ENCODE measurements around the gene MLEC.
A peak's percentile ranks its signal among the peaks of the same experiment; 100 is the strongest.

MLEC gene

DNA sequence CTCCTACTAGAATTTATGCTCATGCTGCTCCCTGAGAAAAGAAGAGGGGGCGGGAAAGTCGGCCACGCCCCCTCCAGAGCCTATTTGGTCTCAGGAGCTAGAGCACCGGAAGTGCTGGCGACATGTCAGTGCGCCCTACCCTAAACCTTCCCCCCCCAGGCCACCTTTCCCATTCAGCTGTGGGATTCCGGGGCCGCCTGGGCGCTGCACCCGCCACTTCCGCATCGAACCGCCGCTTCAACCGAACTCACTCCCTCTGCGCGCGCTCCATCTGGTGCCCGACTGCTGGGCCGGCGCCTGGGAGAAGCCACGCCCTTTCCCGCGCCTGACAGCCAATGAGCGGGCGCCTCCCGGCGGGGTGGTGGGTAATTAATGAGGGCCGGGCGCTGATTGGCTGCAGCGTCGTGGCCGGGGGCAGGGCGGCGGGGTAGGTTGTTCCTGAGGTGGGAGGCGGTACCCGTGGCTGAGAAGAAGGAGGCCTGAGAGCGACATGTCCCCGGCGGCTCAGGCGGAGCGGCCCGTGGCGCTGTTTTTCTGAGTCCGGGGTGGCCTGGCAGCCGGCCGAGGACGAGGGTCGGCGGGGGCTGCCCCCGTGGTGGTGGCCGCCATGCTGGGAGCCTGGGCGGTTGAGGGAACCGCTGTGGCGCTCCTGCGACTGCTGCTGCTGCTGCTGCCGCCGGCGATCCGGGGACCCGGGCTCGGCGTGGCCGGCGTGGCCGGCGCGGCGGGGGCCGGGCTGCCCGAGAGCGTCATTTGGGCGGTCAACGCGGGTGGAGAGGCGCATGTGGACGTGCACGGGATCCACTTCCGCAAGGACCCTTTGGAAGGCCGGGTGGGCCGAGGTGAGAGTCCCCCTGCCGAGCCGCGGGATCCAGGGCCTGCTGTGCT is at the start of gene MLEC:
MLEC (plus strand) TSS at position 460 of the 888 bp plus-strand sequence; CDS start at position 608, 148 bp downstream.
- Histone ChIP-seq H3K36me3 (ENCODE audit: insufficient read depth, low read length) (no peaks in the 10 kb centered on the region), H3K27me3 (ENCODE audit: insufficient read depth, low read length) (no peaks in the 10 kb centered on the region), H3K4me1 (ENCODE audit: insufficient read depth, low read length) (peaks cover 22% of the 10 kb centered on the region), H2AFZ (ENCODE audit: low read depth, low read length) (peak within 1 kb of the TSS; percentile 82), H3K9me3 (ENCODE audit: low read length) (no peaks in the 10 kb centered on the region), H3K4me3 (ENCODE audit: low read length) (peak within 1 kb of the TSS; percentile 50)

GRCh38 chr12:120639771-120640721 is 46.9 kb upstream of the MLEC start, which contains the start of gene CABP1:
Gene CABP1 (plus strand): TSS chr12:120640626. CDS start chr12:120640686, 60 bp downstream.
- Histone ChIP-seq H3K27me3 (ENCODE audit: insufficient read depth, low read length) (peaks cover 58% of the 10 kb centered on the region), H3K36me3 (ENCODE audit: insufficient read depth, low read length) (no peaks in the 10 kb centered on the region), H3K4me1 (ENCODE audit: insufficient read depth, low read length) (peaks cover 9% of the 10 kb centered on the region), H2AFZ (ENCODE audit: low read depth, low read length) (peak within 1 kb of the TSS; percentile 48), H3K9me3 (ENCODE audit: low read length) (no peaks in the 10 kb centered on the region), H3K4me3 (ENCODE audit: low read length) (peak within 1 kb of the TSS; percentile 35)

- Histone ChIP-seq H3K4me3 (ENCODE audit: low read length) (peak overlapping the region; percentile 29), H3K36me3 (ENCODE audit: insufficient read depth, low read length) (no peaks in the 10 kb centered on the region), H2AFZ (ENCODE audit: low read depth, low read length) (peak overlapping the region; percentile 48), H3K9me3 (ENCODE audit: low read length) (no peaks in the 10 kb centered on the region), H3K27me3 (ENCODE audit: insufficient read depth, low read length) (peaks cover 66% of the 10 kb centered on the region), H3K4me1 (ENCODE audit: insufficient read depth, low read length) (peaks cover 9% of the 10 kb centered on the region)
Observed at GRCh38 chr12:120640861-120641833, 45.8 kb upstream of the MLEC start.

DNA sequence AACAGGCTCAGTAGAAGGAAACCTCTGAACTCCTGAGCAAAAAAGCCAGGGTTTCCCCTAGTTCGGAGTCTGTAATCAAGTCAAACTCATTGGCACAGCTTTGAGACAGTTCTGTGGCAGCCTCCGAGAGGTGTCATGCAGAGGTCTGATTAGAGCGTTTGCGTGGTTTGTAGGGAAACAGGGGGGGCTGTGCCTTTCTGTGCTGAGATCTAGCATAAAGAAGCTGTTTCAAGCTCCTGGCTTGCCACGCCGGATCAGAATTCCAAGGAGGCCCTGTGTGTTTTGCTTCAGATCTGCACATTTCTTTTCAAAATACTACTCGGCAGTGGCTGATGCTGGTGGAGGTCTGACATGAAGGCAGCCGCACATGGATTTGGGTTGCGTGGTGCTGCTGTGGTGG is 44.8 kb upstream of the MLEC start:
- Histone ChIP-seq H3K27me3 (ENCODE audit: insufficient read depth, low read length) (peaks cover 66% of the 10 kb centered on the region), H3K36me3 (ENCODE audit: insufficient read depth, low read length) (no peaks in the 10 kb centered on the region), H3K9me3 (ENCODE audit: low read length) (no peaks in the 10 kb centered on the region), H3K4me3 (ENCODE audit: low read length) (no peak overlapping the region), H3K4me1 (ENCODE audit: insufficient read depth, low read length) (peaks cover 9% of the 10 kb centered on the region), H2AFZ (ENCODE audit: low read depth, low read length) (no peak overlapping the region)

- Histone ChIP-seq H3K4me3 (ENCODE audit: low read length) (no peak overlapping the region), H3K9me3 (ENCODE audit: low read length) (no peaks in the 10 kb centered on the region), H3K27me3 (ENCODE audit: insufficient read depth, low read length) (peaks cover 63% of the 10 kb centered on the region), H3K4me1 (ENCODE audit: insufficient read depth, low read length) (peaks cover 9% of the 10 kb centered on the region), H3K36me3 (ENCODE audit: insufficient read depth, low read length) (no peaks in the 10 kb centered on the region), H2AFZ (ENCODE audit: low read depth, low read length) (no peak overlapping the region)
Observed at GRCh38 chr12:120642826-120643225, 44.1 kb upstream of the MLEC start.

- no peak overlapping the region for H3K4me3 ChIP-seq (ENCODE audit: low read length)
- peaks cover 9% of the 10 kb centered on the region for H3K4me1 ChIP-seq (ENCODE audit: insufficient read depth, low read length)
- no peaks in the 10 kb centered on the region for H3K36me3 ChIP-seq (ENCODE audit: insufficient read depth, low read length)
- no peaks in the 10 kb centered on the region for H3K9me3 ChIP-seq (ENCODE audit: low read length)
- H2AFZ ChIP-seq (ENCODE audit: low read depth, low read length), result no peak overlapping the region
- peaks cover 60% of the 10 kb centered on the region for H3K27me3 ChIP-seq (ENCODE audit: insufficient read depth, low read length)
Observed at GRCh38 chr12:120643574-120643973, 43.4 kb upstream of the MLEC start.

DNA sequence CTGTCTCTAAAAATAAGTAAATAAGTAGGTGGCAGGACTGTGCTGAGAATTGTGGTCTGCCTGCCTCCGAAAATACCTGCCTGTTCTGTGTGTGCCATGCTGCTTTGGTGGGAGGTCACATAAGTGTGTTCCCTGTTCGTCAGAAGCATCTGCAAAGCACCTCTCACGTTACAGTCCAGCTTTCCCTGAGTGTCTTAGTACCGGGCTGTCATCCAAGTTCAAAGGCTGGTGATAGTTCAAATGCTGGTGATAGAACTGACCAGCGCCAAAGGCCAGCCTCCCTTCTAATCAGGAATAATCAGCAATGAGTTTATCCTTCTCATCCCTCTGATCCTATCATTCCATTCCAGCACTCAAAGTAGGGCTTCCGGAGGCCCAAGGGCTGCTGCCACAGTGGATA is 40.9 kb upstream of the MLEC start:
- no peaks in the 10 kb centered on the region for H3K9me3 ChIP-seq (ENCODE audit: low read length)
- H3K4me1 ChIP-seq (ENCODE audit: insufficient read depth, low read length), result peaks cover 15% of the 10 kb centered on the region
- H3K36me3 ChIP-seq (ENCODE audit: insufficient read depth, low read length), result no peaks in the 10 kb centered on the region
- no peak overlapping the region for H2AFZ ChIP-seq (ENCODE audit: low read depth, low read length)
- no peak overlapping the region for H3K4me3 ChIP-seq (ENCODE audit: low read length)
- peaks cover 58% of the 10 kb centered on the region for H3K27me3 ChIP-seq (ENCODE audit: insufficient read depth, low read length)

DNA sequence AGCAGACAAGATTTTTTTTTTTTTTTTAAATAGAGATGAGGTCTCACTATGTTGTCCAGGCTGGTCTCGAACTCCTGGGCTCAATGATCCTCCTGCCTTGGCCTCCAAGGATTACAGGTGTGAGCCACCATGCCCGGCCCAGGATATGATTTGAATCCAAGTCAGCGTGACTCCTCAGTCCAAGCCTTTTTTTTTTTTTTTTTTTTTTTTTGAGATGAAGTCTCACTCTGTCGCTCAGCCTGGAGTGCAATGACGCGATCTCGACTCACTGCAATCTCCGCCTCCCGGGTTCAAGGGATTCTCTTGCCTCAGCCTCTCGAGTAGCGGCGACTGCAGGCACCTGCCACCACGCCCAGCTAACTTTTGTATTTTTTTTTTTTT is 39.6 kb upstream of the MLEC start:
- Histone ChIP-seq H3K9me3 (ENCODE audit: low read length) (no peaks in the 10 kb centered on the region), H3K36me3 (ENCODE audit: insufficient read depth, low read length) (no peaks in the 10 kb centered on the region), H3K4me3 (ENCODE audit: low read length) (no peak overlapping the region), H3K27me3 (ENCODE audit: insufficient read depth, low read length) (peaks cover 52% of the 10 kb centered on the region), H3K4me1 (ENCODE audit: insufficient read depth, low read length) (peaks cover 12% of the 10 kb centered on the region), H2AFZ (ENCODE audit: low read depth, low read length) (no peak overlapping the region)

GRCh38 chr12:120649442-120650232 is 37.3 kb upstream of the MLEC start:
- Histone ChIP-seq H3K4me1 (ENCODE audit: insufficient read depth, low read length) (peaks cover 17% of the 10 kb centered on the region), H3K36me3 (ENCODE audit: insufficient read depth, low read length) (no peaks in the 10 kb centered on the region), H3K27me3 (ENCODE audit: insufficient read depth, low read length) (peaks cover 34% of the 10 kb centered on the region), H2AFZ (ENCODE audit: low read depth, low read length) (peak overlapping the region; percentile 81), H3K9me3 (ENCODE audit: low read length) (no peaks in the 10 kb centered on the region), H3K4me3 (ENCODE audit: low read length) (peak overlapping the region; percentile 44)

DNA sequence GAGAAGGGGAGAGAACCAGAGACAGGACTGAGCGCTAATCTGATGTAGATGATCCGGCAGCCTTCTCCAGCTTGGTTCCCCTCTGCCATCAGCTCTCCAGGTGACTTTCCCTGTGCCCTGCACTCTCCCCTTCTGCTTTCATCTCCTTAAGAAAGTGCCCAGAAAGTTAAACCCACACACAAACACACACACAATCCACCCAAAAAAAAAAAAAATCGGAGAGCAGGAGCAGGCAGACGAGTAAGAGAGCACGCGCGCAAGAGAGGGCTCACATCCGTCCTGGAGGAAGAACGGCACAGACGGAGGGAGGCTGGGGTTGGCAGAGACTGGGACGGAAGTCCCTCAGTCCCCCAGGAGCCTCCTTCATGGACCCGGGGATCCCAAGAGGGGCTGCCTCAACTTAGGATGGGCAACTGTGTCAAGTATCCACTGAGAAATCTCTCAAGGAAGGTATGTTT is 36.7 kb upstream of the MLEC start:
- Histone ChIP-seq H3K36me3 (ENCODE audit: insufficient read depth, low read length) (no peaks in the 10 kb centered on the region), H3K4me3 (ENCODE audit: low read length) (no peak overlapping the region), H3K9me3 (ENCODE audit: low read length) (no peaks in the 10 kb centered on the region), H2AFZ (ENCODE audit: low read depth, low read length) (no peak overlapping the region), H3K27me3 (ENCODE audit: insufficient read depth, low read length) (peaks cover 28% of the 10 kb centered on the region), H3K4me1 (ENCODE audit: insufficient read depth, low read length) (peaks cover 17% of the 10 kb centered on the region)

- no peak overlapping the region for H3K4me3 ChIP-seq (ENCODE audit: low read length)
- peaks cover 17% of the 10 kb centered on the region for H3K4me1 ChIP-seq (ENCODE audit: insufficient read depth, low read length)
- no peaks in the 10 kb centered on the region for H3K36me3 ChIP-seq (ENCODE audit: insufficient read depth, low read length)
- H2AFZ ChIP-seq (ENCODE audit: low read depth, low read length), result no peak overlapping the region
- peaks cover 22% of the 10 kb centered on the region for H3K27me3 ChIP-seq (ENCODE audit: insufficient read depth, low read length)
- no peaks in the 10 kb centered on the region for H3K9me3 ChIP-seq (ENCODE audit: low read length)
Observed at GRCh38 chr12:120651821-120652220, 35.1 kb upstream of the MLEC start.
